Panc1 (cell line): Measurements from ENCODE around the gene MT1E.

ENCODE experiments used
- CTCF ChIP-seq: fragments of 450-650 bp; IDR thresholded peaks from 2 replicates; pipeline ENCODE4 v1.5.1; 2017; ENCODE audit warnings: mild to moderate bottlenecking
- POLR2AphosphoS5 ChIP-seq: IDR thresholded peaks from 2 replicates; pipeline ENCODE4 v1.6.1; 2012; ENCODE audit warnings: mild to moderate bottlenecking, low read depth, low read length, moderate library complexity
- SIN3A ChIP-seq: IDR thresholded peaks from 2 replicates; pipeline ENCODE4 v1.6.1; 2012; ENCODE audit warnings: low read depth, mild to moderate bottlenecking, low read length, moderate library complexity, borderline replicate concordance; ENCODE audit not compliant: insufficient read depth
- TCF7L2 ChIP-seq: IDR thresholded peaks from 2 replicates; pipeline ENCODE4 v1.6.1; 2011; ENCODE audit warnings: mild to moderate bottlenecking, low read depth, low read length, inconsistent platforms

- no peak for TF ChIP-seq CTCF
- no peak for TF ChIP-seq SIN3A
- TF ChIP-seq TCF7L2 = no peak
- no peak for TF ChIP-seq POLR2AphosphoS5
These were observed 16.1 kb upstream of the MT1E start for GRCh38 chr16:56609463-56609921.
